Smooth muscle cell (in vitro differentiated cells): ENCODE results near the gene MEDAG. TPM values are rescaled to one million over a fixed set of nuclear protein-coding genes. Genes with fewer than 3 reads are reported as not detected.
"Not testable (repeated sequence)": the region's sequence is repeated elsewhere in the genome, so short reads cannot be mapped to it uniquely, and the experiment has no call there.

ENCODE experiments used
- DNase-seq: peaks from one replicate; lab custom pipeline; 2025; ENCODE audit not compliant: unreplicated experiment; lab: John Stamatoyannopoulos, UW
- H2AFZ ChIP-seq: fragments of 200-600 bp; sonication (generic); 2 replicates; pipeline ENCODE4 v1.6.0; 2016; ENCODE audit warnings: antibody characterized with exemption, low read depth, mild to moderate bottlenecking
- H3F3A ChIP-seq: fragments of 200-600 bp; sonication (generic); 2 replicates; pipeline ENCODE4 v1.6.0; 2017; ENCODE audit warnings: antibody characterized with exemption, low read depth
- H3K27ac ChIP-seq: fragments of 200-600 bp; sonication (generic); 2 replicates; pipeline ENCODE4 v1.5.1; 2016; ENCODE audit warnings: low read depth, mild to moderate bottlenecking
- H3K27me3 ChIP-seq: fragments of 200-600 bp; sonication (generic); 2 replicates; pipeline ENCODE4 v1.6.1; 2016; ENCODE audit warnings: low read depth, mild to moderate bottlenecking
- H3K36me3 ChIP-seq: fragments of 200-600 bp; sonication (generic); 2 replicates; pipeline ENCODE4 v1.5.1; 2016; ENCODE audit warnings: low read depth
- H3K4me1 ChIP-seq: fragments of 200-600 bp; sonication (generic); 2 replicates; pipeline ENCODE4 v1.5.1; 2016; ENCODE audit warnings: low read depth
- H3K4me2 ChIP-seq: fragments of 200-600 bp; sonication (generic); 2 replicates; pipeline ENCODE4 v1.6.0; 2016; ENCODE audit warnings: mild to moderate bottlenecking
- H3K4me3 ChIP-seq: fragments of 200-600 bp; sonication (generic); 2 replicates; pipeline ENCODE4 v1.5.1; 2016; ENCODE audit warnings: mild to moderate bottlenecking
- H3K79me2 ChIP-seq: fragments of 200-600 bp; sonication (generic); 2 replicates; pipeline ENCODE4 v1.6.0; 2016; ENCODE audit warnings: low read depth, mild to moderate bottlenecking
- H3K9ac ChIP-seq: fragments of 200-600 bp; sonication (generic); 2 replicates; pipeline ENCODE4 v1.6.0; 2016; ENCODE audit warnings: low read depth
- H3K9me3 ChIP-seq: fragments of 200-600 bp; sonication (generic); replicated peaks from 2 replicates; pipeline ENCODE4 v1.5.1; 2016; ENCODE audit warnings: low read depth
- H4K20me1 ChIP-seq: fragments of 200-600 bp; sonication (generic); 2 replicates; pipeline ENCODE4 v1.6.0; 2016; ENCODE audit warnings: low read depth
- CTCF ChIP-seq: fragments of 200-600 bp; sonication (generic); IDR thresholded peaks from 2 replicates; pipeline ENCODE4 v1.5.1; 2017; ENCODE audit warnings: borderline replicate concordance, mild to moderate bottlenecking, antibody characterized with exemption; ENCODE audit not compliant: insufficient read depth, poor library complexity, severe bottlenecking
- WGBS: methylation state at CpG from one replicate; pipeline ENCODE4 v1.1.7; 2016; ENCODE audit warnings: low lambda C conversion rate; 5-methylcytosine and 5-hydroxymethylcytosine counted together
- polyA plus RNA-seq: library from polyadenylated mRNA; unstranded; fragments of >200 nt; fragmentation: Nextera tagmentation; extraction: Ambion mirVana; gene quantifications from 2 replicates; pipeline ENCODE4 v1.2.1, GENCODE V29; 2016
- total RNA-seq: library from RNA; depleted of rRNA; stranded (reverse); fragments of >200 nt; gene quantifications from 2 replicates; pipeline ENCODE4 v1.2.3, GENCODE V29; 2014

Gene MEDAG
- total and polyA plus RNA-seq, 2 experiments from 2014 or later, result not detected

GRCh38 chr13:30923418-30923817 lies 17.3 kb downstream of the MEDAG start:
- no peak overlapping the region for H3K27ac ChIP-seq
- 44% methylated on average over 1 of the region's 1 CpG for WGBS
- no peak overlapping the region for H3K4me2 ChIP-seq
- H3F3A ChIP-seq, result no peaks in the 10 kb centered on the region
- H3K4me1 ChIP-seq, result no peaks in the 10 kb centered on the region
- no peak for TF ChIP-seq CTCF
- H2AFZ ChIP-seq, result peak overlapping the region; percentile 12
- H3K79me2 ChIP-seq, result no peaks in the 10 kb centered on the region
- no peaks in the 10 kb centered on the region for H3K36me3 ChIP-seq
- H3K9me3 ChIP-seq, result no peaks in the 10 kb centered on the region
- H4K20me1 ChIP-seq, result no peaks in the 10 kb centered on the region
- no peak overlapping the region for H3K9ac ChIP-seq
- no peak for DNase-seq
- no peak overlapping the region for H3K4me3 ChIP-seq
- H3K27me3 ChIP-seq, result no peaks in the 10 kb centered on the region

GRCh38 chr13:30924721-30925120 lies 18.6 kb downstream of the MEDAG start:
- WGBS, result 90% methylated on average over 3 of the region's 3 CpGs
- Histone ChIP-seq H3K4me2 (no peak overlapping the region), H3K27ac (no peak overlapping the region)

GRCh38 chr13:30925429-30925828 lies 19.4 kb downstream of the MEDAG start:
- Histone ChIP-seq H3K4me1 (no peaks in the 10 kb centered on the region), H3K27me3 (no peaks in the 10 kb centered on the region), H3K9me3 (no peaks in the 10 kb centered on the region), H3K79me2 (no peaks in the 10 kb centered on the region), H3K36me3 (no peaks in the 10 kb centered on the region), H3K9ac (no peak overlapping the region), H3F3A (no peaks in the 10 kb centered on the region), H4K20me1 (no peaks in the 10 kb centered on the region), H3K27ac (no peak overlapping the region), H3K4me2 (no peak overlapping the region), H2AFZ (no peak overlapping the region), H3K4me3 (no peak overlapping the region)
- WGBS, result 100% methylated on average over 1 of the region's 1 CpG
- DNase-seq, result no peak
- TF ChIP-seq CTCF, result no peak

More at GRCh38 chr13:30924721-30925120, 18.6 kb downstream of the MEDAG start:
- Histone ChIP-seq H3K36me3 (no peaks in the 10 kb centered on the region), H3K4me1 (no peaks in the 10 kb centered on the region), H3K27me3 (no peaks in the 10 kb centered on the region), H2AFZ (no peak overlapping the region), H3K9ac (no peak overlapping the region), H3K79me2 (no peaks in the 10 kb centered on the region), H4K20me1 (no peaks in the 10 kb centered on the region), H3K4me3 (no peak overlapping the region), H3F3A (no peaks in the 10 kb centered on the region), H3K9me3 (no peaks in the 10 kb centered on the region)
- DNase-seq, result no peak
- TF ChIP-seq CTCF, result no peak

GRCh38 chr13:30926781-30927180 lies 20.7 kb downstream of the MEDAG start:
- 95% methylated on average over 3 of the region's 3 CpGs for WGBS

GRCh38 chr13:30927188-30927587 lies 21.1 kb downstream of the MEDAG start:
- H2AFZ ChIP-seq, H3K36me3 ChIP-seq, DNase-seq, H3F3A ChIP-seq, H3K9ac ChIP-seq, H3K27me3 ChIP-seq, H3K4me2 ChIP-seq, H3K27ac ChIP-seq, H3K79me2 ChIP-seq, H3K9me3 ChIP-seq, H3K4me1 ChIP-seq, H3K4me3 ChIP-seq, H4K20me1 ChIP-seq: not testable (repeated sequence)
- WGBS, result 67% methylated on average over 3 of the region's 3 CpGs

More at GRCh38 chr13:30926781-30927180, 20.7 kb downstream of the MEDAG start:
- Histone ChIP-seq H3K27ac (no peak overlapping the region), H3K27me3 (no peaks in the 10 kb centered on the region), H3K4me2 (no peak overlapping the region), H3K36me3 (no peaks in the 10 kb centered on the region), H3K9ac (no peak overlapping the region), H2AFZ (no peak overlapping the region), H3K79me2 (no peaks in the 10 kb centered on the region), H3K9me3 (no peaks in the 10 kb centered on the region), H3K4me1 (no peaks in the 10 kb centered on the region), H3F3A (no peaks in the 10 kb centered on the region), H4K20me1 (no peaks in the 10 kb centered on the region), H3K4me3 (no peak overlapping the region)
- DNase-seq, result no peak
- TF ChIP-seq CTCF, result no peak
